ENCODE results near the gene AGPAT3. TPM values are rescaled to one million over a fixed set of nuclear protein-coding genes. Genes with fewer than 3 reads are reported as not detected.

Gene AGPAT3
- total RNA-seq, 1 donor from 2014 or later = 45.4 TPM

- no peak for TF ChIP-seq CTCF (IDR thresholded peaks at IDR 0.05)
- H3K4me3 Mint-ChIP-seq (ENCODE audit: unreplicated experiment) = no peak overlapping the region
Measured at GRCh38 chr21:43930848-43931375, 65.9 kb downstream of the AGPAT3 start.

GRCh38 chr21:43931489-43931888 lies 66.5 kb downstream of the AGPAT3 start:
- peak; percentile 40 for DNase-seq (ENCODE audit: low spot score)
- Mint-ChIP-seq H3K4me1 (ENCODE audit: low read depth) (no peaks in the 10 kb centered on the region), H3K27ac (ENCODE audit: unreplicated experiment) (no peak overlapping the region), H3K9me3 (ENCODE audit: low read depth) (no peaks in the 10 kb centered on the region), H3K4me3 (ENCODE audit: unreplicated experiment) (no peak overlapping the region), H3K27me3 (ENCODE audit: low read depth) (no peaks in the 10 kb centered on the region), H3K36me3 (ENCODE audit: low read depth) (no peaks in the 10 kb centered on the region)
- TF ChIP-seq CTCF (IDR thresholded peaks at IDR 0.05) = no peak

More at GRCh38 chr21:43930848-43931375, 65.9 kb downstream of the AGPAT3 start:
- peak; percentile 79 for DNase-seq (ENCODE audit: low spot score)
- H3K4me1 Mint-ChIP-seq (ENCODE audit: low read depth) = no peaks in the 10 kb centered on the region
- H3K36me3 Mint-ChIP-seq (ENCODE audit: low read depth) = no peaks in the 10 kb centered on the region
- H3K27me3 Mint-ChIP-seq (ENCODE audit: low read depth) = no peaks in the 10 kb centered on the region
- no peak overlapping the region for H3K27ac Mint-ChIP-seq (ENCODE audit: unreplicated experiment)
- no peaks in the 10 kb centered on the region for H3K9me3 Mint-ChIP-seq (ENCODE audit: low read depth)

- no peaks in the 10 kb centered on the region for H3K27me3 Mint-ChIP-seq (ENCODE audit: low read depth)
- peak; percentile 60 for DNase-seq (ENCODE audit: low spot score)
- H3K4me3 Mint-ChIP-seq (ENCODE audit: unreplicated experiment) = no peak overlapping the region
- no peaks in the 10 kb centered on the region for H3K4me1 Mint-ChIP-seq (ENCODE audit: low read depth)
- no peak for TF ChIP-seq CTCF (IDR thresholded peaks at IDR 0.05)
- no peak overlapping the region for H3K27ac Mint-ChIP-seq (ENCODE audit: unreplicated experiment)
- no peaks in the 10 kb centered on the region for H3K9me3 Mint-ChIP-seq (ENCODE audit: low read depth)
- no peaks in the 10 kb centered on the region for H3K36me3 Mint-ChIP-seq (ENCODE audit: low read depth)
Measured at GRCh38 chr21:43932005-43932404, 67.0 kb downstream of the AGPAT3 start.

GRCh38 chr21:43933199-43933598 lies 68.2 kb downstream of the AGPAT3 start:
- no peak for TF ChIP-seq CTCF (IDR thresholded peaks at IDR 0.05)
- no peaks in the 10 kb centered on the region for H3K4me1 Mint-ChIP-seq (ENCODE audit: low read depth)
- DNase-seq (ENCODE audit: low spot score) = no peak
- no peak overlapping the region for H3K27ac Mint-ChIP-seq (ENCODE audit: unreplicated experiment)
- no peaks in the 10 kb centered on the region for H3K27me3 Mint-ChIP-seq (ENCODE audit: low read depth)
- H3K36me3 Mint-ChIP-seq (ENCODE audit: low read depth) = no peaks in the 10 kb centered on the region
- H3K4me3 Mint-ChIP-seq (ENCODE audit: unreplicated experiment) = no peak overlapping the region
- H3K9me3 Mint-ChIP-seq (ENCODE audit: low read depth) = no peaks in the 10 kb centered on the region

- Mint-ChIP-seq H3K4me1 (ENCODE audit: low read depth) (peaks cover under 1% of the 10 kb centered on the region), H3K27me3 (ENCODE audit: low read depth) (no peaks in the 10 kb centered on the region), H3K27ac (ENCODE audit: unreplicated experiment) (no peak overlapping the region), H3K9me3 (ENCODE audit: low read depth) (no peaks in the 10 kb centered on the region), H3K4me3 (ENCODE audit: unreplicated experiment) (no peak overlapping the region), H3K36me3 (ENCODE audit: low read depth) (no peaks in the 10 kb centered on the region)
- DNase-seq (ENCODE audit: low spot score) = no peak
- TF ChIP-seq CTCF (IDR thresholded peaks at IDR 0.05) = no peak
Measured at GRCh38 chr21:43933680-43934079, 68.7 kb downstream of the AGPAT3 start.
